Panc1 (cell line): ENCODE measurements around the gene KRT2. TPM values are rescaled to one million over a fixed set of nuclear protein-coding genes. Genes with fewer than 3 reads are reported as not detected.

Source experiments
- ATAC-seq: fragments of 200-7000 bp; cut with Tn5 transposase; 2 replicates; pipeline ENCODE4 v1.9.1; 2020; ENCODE audit warnings: mild to moderate bottlenecking, moderate library complexity
- BruUV-seq: library from RNA; stranded (reverse); fragments of 400-500 nt; replicated peaks from 2 replicates; lab custom pipeline; 2021; lab: Mats Ljungman, UMichigan
- CTCF ChIA-PET: fragments of 300-600 bp; sonication (Branson Sonifier 250); formaldehyde crosslinking; loops from one replicate; lab custom pipeline; 2022; ENCODE audit warnings: antibody characterized with exemption; lab: Charles Lee
- POLR2A ChIA-PET: fragments of 300-600 bp; sonication (Branson Sonifier 250); formaldehyde crosslinking; loops from one replicate; lab custom pipeline; 2022; ENCODE audit warnings: antibody characterized with exemption; lab: Charles Lee
- DNase-seq: peaks from one replicate; pipeline ENCODE4 v3.0.0-alpha.2; 2010; ENCODE audit warnings: low read depth, low spot score
- H3K27ac ChIP-seq: 2 replicates; pipeline ENCODE4 v1.5.1; 2011; ENCODE audit warnings: mild to moderate bottlenecking, low read length, inconsistent platforms
- H3K27me3 ChIP-seq: fragments of 200-500 bp; sonication (Bioruptor generic); 2 replicates; pipeline ENCODE4 v1.6.0; 2014; ENCODE audit warnings: low read length, inconsistent platforms; ENCODE audit not compliant: control insufficient read depth, insufficient read depth
- H3K36me3 ChIP-seq: fragments of 200-500 bp; sonication (Bioruptor generic); 2 replicates; pipeline ENCODE4 v1.5.1; 2014; ENCODE audit warnings: inconsistent platforms, mild to moderate bottlenecking, low read length, moderate library complexity; ENCODE audit not compliant: control insufficient read depth, insufficient read depth
- H3K4me1 ChIP-seq: 2 replicates; pipeline ENCODE4 v1.5.1; 2011; ENCODE audit warnings: inconsistent platforms, mild to moderate bottlenecking, low read length, moderate library complexity; ENCODE audit not compliant: control insufficient read depth, insufficient read depth
- H3K4me3 ChIP-seq, 2 experiments: 2 replicates each; pipeline ENCODE4 v1.5.1; 2011 to 2012; ENCODE audit warnings: low read depth in 2 of 2, low read length in 2 of 2, mild to moderate bottlenecking in 2 of 2, inconsistent platforms in 1 of 2, moderate library complexity in 1 of 2
- H3K9me3 ChIP-seq: fragments of 200-500 bp; sonication (Bioruptor generic); 2 replicates; pipeline ENCODE4 v1.5.1; 2014; ENCODE audit warnings: low read depth, mild to moderate bottlenecking, inconsistent platforms, low read length, moderate library complexity; ENCODE audit not compliant: control insufficient read depth, insufficient read depth
- CTCF ChIP-seq: fragments of 450-650 bp; IDR thresholded peaks from 2 replicates; pipeline ENCODE4 v1.5.1; 2017; ENCODE audit warnings: mild to moderate bottlenecking
- POLR2AphosphoS5 ChIP-seq: IDR thresholded peaks from 2 replicates; pipeline ENCODE4 v1.6.1; 2012; ENCODE audit warnings: mild to moderate bottlenecking, low read depth, low read length, moderate library complexity
- REST ChIP-seq, 2 experiments: IDR thresholded peaks; 2 replicates each; pipeline ENCODE4 v1.6.1; 2011 to 2012; ENCODE audit warnings: low read depth in 2 of 2, control low read depth in 1 of 2, low read length in 1 of 2, mild to moderate bottlenecking in 1 of 2, moderate library complexity in 1 of 2; ENCODE audit not compliant: insufficient read depth in 1 of 2
- SIN3A ChIP-seq: IDR thresholded peaks from 2 replicates; pipeline ENCODE4 v1.6.1; 2012; ENCODE audit warnings: low read depth, mild to moderate bottlenecking, low read length, moderate library complexity, borderline replicate concordance; ENCODE audit not compliant: insufficient read depth
- TCF7L2 ChIP-seq: IDR thresholded peaks from 2 replicates; pipeline ENCODE4 v1.6.1; 2011; ENCODE audit warnings: mild to moderate bottlenecking, low read depth, low read length, inconsistent platforms
- in situ Hi-C: cut with HindIII; loops from 2 replicates; pipeline ENCODE4 v1.10.0; 2016; ENCODE audit warnings: low sequenced_read_pairs, low pct_unique_long_range_greater_than_20kb
- intact Hi-C: fragments of 100-400 bp; cut with micrococcal nuclease; formaldehyde crosslinking; loops from one replicate; pipeline ENCODE4 v1.10.0; 2022; ENCODE audit not compliant: unreplicated experiment
- total RNA-seq: library from RNA; stranded (reverse); gene quantifications from one replicate; pipeline ENCODE4 v1.2.1, GENCODE V29; 2021; ENCODE audit not compliant: unreplicated experiment

Gene KRT2
- total RNA-seq, 1 experiment from 2014 or later = 0.33 TPM

- TF ChIP-seq TCF7L2 (no peak), CTCF (no peak), SIN3A (no peak), POLR2AphosphoS5 (no peak), REST (IDR thresholded peaks at IDR 0.05; ENCODE audit: insufficient read depth in 1 of 2, low read depth in 2 of 2, low read length in 1 of 2) (no peak)
- no TSS peak for BruUV-seq
- H3K4me3 ChIP-seq = no peak overlapping the region
- no peaks in the 10 kb centered on the region for H3K4me1 ChIP-seq
- CTCF ChIA-PET = interaction anchor here (0.7 kb wide), 1 partner anchor 120 kb away, joined by 5 read pairs; no protein-coding TSS in a partner anchor
- H3K9me3 ChIP-seq = no peaks in the 10 kb centered on the region
- in situ Hi-C loops (no loop called here), intact Hi-C loops (no loop called here)
- peaks cover 9% of the 10 kb centered on the region for H3K27me3 ChIP-seq
- POLR2A ChIA-PET = no interaction called here
- no peak for ATAC-seq
- no peaks in the 10 kb centered on the region for H3K36me3 ChIP-seq
- DNase-seq = no peak
- no peak overlapping the region for H3K27ac ChIP-seq
Observed at GRCh38 chr12:52618866-52619265, 33.1 kb downstream of the KRT2 start.

- intact Hi-C loops = no loop called here
- ATAC-seq (no peak), DNase-seq (no peak)
- H3K27ac ChIP-seq = no peak within 1 kb of the TSS
- in situ Hi-C loops = no loop called here
- H3K4me3 ChIP-seq = no peak within 1 kb of the TSS
- ChIA-PET POLR2A (no interaction called here), CTCF (no interaction called here)
- no peaks in the 10 kb centered on the region for H3K36me3 ChIP-seq
- H3K4me1 ChIP-seq = no peaks in the 10 kb centered on the region
- no peak for TF ChIP-seq TCF7L2
- no peak for TF ChIP-seq POLR2AphosphoS5
- no TSS peak for BruUV-seq
- peaks cover 5% of the 10 kb centered on the region for H3K27me3 ChIP-seq
- H3K9me3 ChIP-seq = no peaks in the 10 kb centered on the region
Observed at GRCh38 chr12:52618216-52618615, 33.8 kb downstream of the KRT2 start, which contains the start of gene KRT73. KRT73 (minus strand) TSS chr12:52618559; CDS start chr12:52618524, 35 bp downstream.

- H3K36me3 ChIP-seq = no peaks in the 10 kb centered on the region
- no peak for TF ChIP-seq POLR2AphosphoS5
- TF ChIP-seq REST (IDR thresholded peaks at IDR 0.05; ENCODE audit: insufficient read depth in 1 of 2, low read depth in 2 of 2, low read length in 1 of 2) = no peak
- TF ChIP-seq TCF7L2 = no peak
- TF ChIP-seq SIN3A = no peak
- TF ChIP-seq CTCF = no peak
- CTCF ChIA-PET = no interaction called here
- H3K4me1 ChIP-seq = no peaks in the 10 kb centered on the region
- intact Hi-C loops (no loop called here), in situ Hi-C loops (no loop called here)
- no TSS peak for BruUV-seq
- H3K27me3 ChIP-seq = peaks cover 3% of the 10 kb centered on the region
- no peak overlapping the region for H3K4me3 ChIP-seq
- H3K27ac ChIP-seq = no peak overlapping the region
- DNase-seq = no peak
- 0 out of 2 replicates have a peak, but pooled peaks have one; percentile 24 for ATAC-seq
- POLR2A ChIA-PET = no interaction called here
- no peaks in the 10 kb centered on the region for H3K9me3 ChIP-seq
Observed at GRCh38 chr12:52617403-52617785, 34.6 kb downstream of the KRT2 start.
